SK-N-SH (cell line): ENCODE measurements around the gene ZNF324B. TPM values are rescaled to one million over a fixed set of nuclear protein-coding genes. Genes with fewer than 3 reads are reported as not detected.

Source experiments
- CTCF ChIA-PET: fragments of 300-600, 350-600 bp; formaldehyde crosslinking; extraction: SDS; loops from one replicate; lab custom pipeline; 2021; lab: Yijun Ruan, JAX
- POLR2A ChIA-PET: fragments of 350-600 bp; sonication (Branson Sonifier 250); formaldehyde crosslinking; extraction: SDS; loops from one replicate; lab custom pipeline; 2020; ENCODE audit warnings: antibody characterized with exemption, inconsistent platforms; lab: Yijun Ruan, JAX
- DNase-seq: peaks from one replicate; pipeline ENCODE4 v3.0.0; 2012
- H2AFZ ChIP-seq: fragments of 200-600 bp; sonication (generic); 2 replicates; pipeline ENCODE4 v1.8.1; 2016; ENCODE audit warnings: antibody characterized with exemption, mild to moderate bottlenecking, low read depth
- H3F3A ChIP-seq: fragments of 200-600 bp; sonication (generic); replicated peaks from 2 replicates; pipeline ENCODE3; 2016; ENCODE audit warnings: antibody characterized with exemption, mild to moderate bottlenecking; ENCODE audit not compliant: insufficient read depth
- H3K27ac ChIP-seq, 2 experiments: fragments of 200-500 bp in 1 of 2; fragments of 200-600 bp in 1 of 2; sonication (Bioruptor generic) in 1 of 2; sonication (generic), shearing (Covaris generic) in 1 of 2; 2 replicates each; pipeline versions ENCODE4 v1.5.1 to v1.6.1; 2014 to 2016; ENCODE audit warnings: low read depth in 2 of 2, inconsistent platforms in 1 of 2, low read length in 1 of 2, mild to moderate bottlenecking in 1 of 2, mixed read lengths in 1 of 2
- H3K27me3 ChIP-seq: fragments of 200-600 bp; sonication (generic), shearing (Covaris generic); 2 replicates; pipeline ENCODE4 v1.6.1; 2016; ENCODE audit warnings: mixed run types; ENCODE audit not compliant: insufficient read depth
- H3K36me3 ChIP-seq, 2 experiments: fragments of 200-500 bp in 1 of 2; fragments of 200-600 bp in 1 of 2; sonication (Bioruptor generic) in 1 of 2; sonication (generic) in 1 of 2; replicated peaks in 1 of 2; 2 replicates each; pipeline versions ENCODE3 to v1.5.1; 2014 to 2016; ENCODE audit warnings: low read length in 1 of 2, mild to moderate bottlenecking in 1 of 2; ENCODE audit not compliant: insufficient read depth in 2 of 2, control insufficient read depth in 1 of 2
- H3K4me1 ChIP-seq, 2 experiments: fragments of 200-500 bp in 1 of 2; fragments of 200-600 bp in 1 of 2; sonication (Bioruptor generic) in 1 of 2; sonication (generic), shearing (Covaris generic) in 1 of 2; 2 replicates each; pipeline versions ENCODE4 v1.5.1 to v1.6.1; 2014 to 2016; ENCODE audit warnings: low read depth in 1 of 2, low read length in 1 of 2, mixed run types in 1 of 2; ENCODE audit not compliant: insufficient read depth in 2 of 2, control insufficient read depth in 1 of 2
- H3K4me2 ChIP-seq: fragments of 200-600 bp; sonication (generic), shearing (Covaris generic); 2 replicates; pipeline ENCODE4 v1.6.1; 2017; ENCODE audit warnings: mixed run types
- H3K4me3 ChIP-seq, 2 experiments: fragments of 200-500 bp in 1 of 2; fragments of 200-600 bp in 1 of 2; sonication (Bioruptor generic) in 1 of 2; sonication (generic), shearing (Covaris generic) in 1 of 2; 2 replicates each; pipeline versions ENCODE4 v1.5.1 to v1.8.1; 2014 to 2016; ENCODE audit warnings: low read depth in 2 of 2, inconsistent platforms in 1 of 2, low read length in 1 of 2, mild to moderate bottlenecking in 1 of 2, mixed read lengths in 1 of 2, moderate library complexity in 1 of 2
- H3K79me2 ChIP-seq: fragments of 200-600 bp; sonication (generic); 2 replicates; pipeline ENCODE4 v1.8.1; 2017; ENCODE audit warnings: mild to moderate bottlenecking; ENCODE audit not compliant: insufficient read depth
- H3K9ac ChIP-seq: fragments of 200-600 bp; sonication (generic); 2 replicates; pipeline ENCODE4 v1.6.1; 2017; ENCODE audit warnings: mixed run types
- H3K9me2 ChIP-seq: fragments of 200-600 bp; sonication (generic); 2 replicates; pipeline ENCODE4 v1.6.1; 2017; ENCODE audit warnings: mixed run types
- H3K9me3 ChIP-seq: fragments of 200-600 bp; sonication (generic); 2 replicates; pipeline ENCODE4 v1.6.1; 2017; ENCODE audit warnings: mixed run types, mild to moderate bottlenecking, moderate library complexity
- H4K20me1 ChIP-seq: fragments of 200-600 bp; sonication (generic); 2 replicates; pipeline ENCODE4 v1.6.1; 2017; ENCODE audit warnings: mild to moderate bottlenecking, mixed run types; ENCODE audit not compliant: insufficient read depth
- CHD2 ChIP-seq: fragments of 150-350 bp; IDR thresholded peaks from 2 replicates; pipeline ENCODE4 v1.6.1; 2018; ENCODE audit warnings: low read length; ENCODE audit not compliant: partially characterized antibody
- EP300 ChIP-seq, 2 experiments: IDR thresholded peaks; 2 replicates each; pipeline versions ENCODE4 v1.4.0 to v1.6.1; 2012; ENCODE audit warnings: borderline replicate concordance in 1 of 2, low read depth in 1 of 2, low read length in 1 of 2
- FOXJ3 ChIP-seq: sonication (generic); formaldehyde crosslinking; IDR thresholded peaks from 2 replicates; pipeline ENCODE4 v1.5.1; 2020; ENCODE audit warnings: mild to moderate bottlenecking, missing genetic modification reagents
- FOXM1 ChIP-seq: IDR thresholded peaks from 2 replicates; pipeline ENCODE4 v1.4.0; 2012; ENCODE audit warnings: low read depth, mild to moderate bottlenecking
- GABPA ChIP-seq: IDR thresholded peaks from 2 replicates; pipeline ENCODE4 v1.4.0; 2012; ENCODE audit warnings: low read depth, mild to moderate bottlenecking
- JUND ChIP-seq: IDR thresholded peaks from 2 replicates; pipeline ENCODE4 v1.4.0; 2012
- NRF1 ChIP-seq: IDR thresholded peaks from 2 replicates; pipeline ENCODE4 v1.6.1; 2012; ENCODE audit warnings: low read depth, mild to moderate bottlenecking, low read length
- PBX3 ChIP-seq: IDR thresholded peaks from 2 replicates; pipeline ENCODE4; 2012
- RAD21 ChIP-seq: IDR thresholded peaks from 2 replicates; pipeline ENCODE4 v1.6.1; 2012; ENCODE audit warnings: mild to moderate bottlenecking, low read length
- REST ChIP-seq: IDR thresholded peaks from 2 replicates; pipeline ENCODE4 v1.6.1; 2012; ENCODE audit warnings: mild to moderate bottlenecking, low read depth, low read length, moderate library complexity
- SIN3A ChIP-seq: IDR thresholded peaks from 2 replicates; pipeline ENCODE4 v1.6.1; 2012; ENCODE audit warnings: low read depth, mild to moderate bottlenecking, low read length, moderate library complexity, borderline replicate concordance
- SMC3 ChIP-seq: IDR thresholded peaks from 2 replicates; pipeline ENCODE4 v1.6.1; 2012; ENCODE audit warnings: low read depth, low read length, improper control_type of control experiment
- TCF12 ChIP-seq: IDR thresholded peaks from 2 replicates; pipeline ENCODE4 v1.4.0; 2012
- USF2 ChIP-seq: fragments of 150-350 bp; IDR thresholded peaks from 2 replicates; pipeline ENCODE4 v1.6.1; 2017; ENCODE audit warnings: antibody characterized with exemption, low read length, low read depth, borderline replicate concordance
- WGBS: methylation state at CpG from one replicate; pipeline ENCODE4 v1.1.6; 2017; ENCODE audit warnings: low lambda C conversion rate; 5-methylcytosine and 5-hydroxymethylcytosine counted together
- polyA plus RNA-seq, 3 experiments: library from polyadenylated mRNA; depleted of rRNA; stranded (reverse); fragments of >200 nt; gene quantifications; 2 replicates each; pipeline ENCODE4 v1.2.3, GENCODE V29; 2012
- TF ChIP-seq, protein P1 (sequence below): fragments of 200-600 bp; sonication (generic); IDR thresholded peaks from 2 replicates; pipeline ENCODE4 v1.6.1; 2017; ENCODE audit warnings: antibody characterized with exemption, mild to moderate bottlenecking, moderate library complexity

ZNF324B gene
- polyA plus RNA-seq, 1 of the 3 experiments (the other 2 are of a cell fraction): 2.9 TPM

DNA sequence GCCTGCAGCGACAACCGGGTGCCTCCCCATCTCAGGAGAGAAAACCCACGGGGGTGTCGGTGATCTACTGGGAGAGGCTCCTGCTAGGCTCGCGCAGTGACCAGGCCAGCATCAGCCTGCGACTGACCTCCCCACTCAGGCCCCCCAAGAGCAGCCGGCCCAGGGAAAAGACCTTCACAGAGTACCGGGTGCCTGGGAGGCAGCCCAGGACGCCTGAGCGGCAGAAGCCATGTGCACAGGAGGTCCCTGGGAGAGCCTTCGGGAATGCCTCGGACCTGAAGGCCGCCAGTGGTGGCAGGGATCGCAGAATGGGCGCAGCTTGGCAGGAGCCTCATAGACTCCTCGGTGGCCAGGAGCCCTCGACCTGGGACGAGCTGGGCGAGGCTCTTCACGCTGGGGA lies 3.9 kb downstream of the ZNF324B start:
- Histone ChIP-seq H3K27me3 (no peaks in the 10 kb centered on the region), H3K4me2 (no peak overlapping the region), H3F3A (no peaks in the 10 kb centered on the region), H2AFZ (no peak overlapping the region), H3K36me3 (peaks cover 3 to 25% of the 10 kb centered on the region in 2 experiments), H3K4me3 (no peak overlapping the region), H3K9me2 (no peaks in the 10 kb centered on the region), H3K27ac (no peak overlapping the region), H3K4me1 (peaks cover 0 to 7% of the 10 kb centered on the region in 2 experiments; a peak in 1 of 4 replicates), H4K20me1 (no peaks in the 10 kb centered on the region), H3K9me3 (no peaks in the 10 kb centered on the region), H3K9ac (no peak overlapping the region), H3K79me2 (no peaks in the 10 kb centered on the region)
- TF ChIP-seq SMC3: no peak
- ChIA-PET CTCF (no interaction called here), POLR2A (no interaction called here)
- no peak for DNase-seq
- WGBS: 93% methylated on average over 9 of the region's 21 CpGs

DNA sequence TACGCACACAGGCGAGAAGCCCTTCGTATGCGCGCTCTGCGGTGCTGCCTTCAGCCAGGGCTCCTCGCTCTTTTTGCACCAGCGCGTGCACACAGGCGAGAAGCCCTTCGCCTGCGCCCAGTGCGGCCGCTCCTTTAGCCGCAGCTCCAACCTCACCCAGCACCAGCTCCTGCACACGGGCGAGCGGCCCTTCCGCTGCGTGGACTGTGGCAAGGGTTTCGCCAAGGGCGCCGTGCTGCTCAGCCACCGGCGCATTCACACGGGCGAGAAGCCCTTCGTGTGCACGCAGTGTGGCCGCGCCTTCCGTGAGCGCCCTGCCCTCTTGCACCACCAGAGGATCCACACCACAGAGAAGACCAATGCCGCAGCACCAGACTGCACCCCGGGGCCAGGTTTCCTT lies 4.7 kb downstream of the ZNF324B start:
- Histone ChIP-seq H3K27ac (no peak overlapping the region), H3K27me3 (no peaks in the 10 kb centered on the region), H2AFZ (no peak overlapping the region), H3K9me3 (no peaks in the 10 kb centered on the region), H3K36me3 (peaks cover 3 to 25% of the 10 kb centered on the region in 2 experiments), H3K79me2 (no peaks in the 10 kb centered on the region), H3K4me1 (peaks cover 0 to 3% of the 10 kb centered on the region in 2 experiments; a peak in 1 of 4 replicates), H3K9ac (no peak overlapping the region), H3K9me2 (no peaks in the 10 kb centered on the region), H3K4me2 (no peak overlapping the region), H3K4me3 (no peak overlapping the region), H3F3A (no peaks in the 10 kb centered on the region), H4K20me1 (no peaks in the 10 kb centered on the region)
- WGBS: 96% methylated on average over 35 of the region's 35 CpGs
- TF ChIP-seq CHD2 (no peak), JUND (no peak), NRF1 (no peak), GABPA (no peak)
- ChIA-PET POLR2A (no interaction called here), CTCF (no interaction called here)
- DNase-seq: no peak

DNA sequence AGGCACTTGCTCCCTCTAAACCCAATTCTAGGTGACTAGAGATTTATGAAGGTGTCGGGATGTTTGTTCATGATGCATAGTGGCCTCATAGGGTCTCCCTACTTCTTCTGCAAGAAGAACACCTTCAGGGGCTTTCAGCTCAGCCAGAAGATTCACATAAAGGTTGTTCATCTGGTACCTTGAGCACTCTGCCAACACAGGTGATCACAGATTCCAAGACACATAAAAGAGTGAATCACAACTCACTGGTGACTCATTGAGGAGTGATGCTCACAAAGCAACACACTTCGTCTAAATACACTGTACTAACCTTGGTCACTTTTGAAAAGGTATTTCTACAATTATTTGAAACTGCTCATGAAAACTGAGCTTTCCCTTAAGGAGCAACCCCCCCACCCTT lies 8.6 kb downstream of the ZNF324B start:
- no peak for DNase-seq
- no peak overlapping the region for H2AFZ ChIP-seq
- H3K4me2 ChIP-seq: no peak overlapping the region
- no peak overlapping the region for H3K9ac ChIP-seq
- H3K4me1 ChIP-seq: no peaks in the 10 kb centered on the region
- H3K9me3 ChIP-seq: no peaks in the 10 kb centered on the region
- H3K27ac ChIP-seq: no peak overlapping the region
- H3K4me3 ChIP-seq: no peak overlapping the region
- H4K20me1 ChIP-seq: no peaks in the 10 kb centered on the region
- peaks cover 3 to 11% of the 10 kb centered on the region in 2 experiments for H3K36me3 ChIP-seq
- ChIA-PET POLR2A (interaction anchor here (1.0 kb wide), 1 partner anchor 16 kb away, joined by 4 read pairs; the partner anchor contains the start of gene ZNF446), CTCF (no interaction called here)
- no peaks in the 10 kb centered on the region for H3K27me3 ChIP-seq
- no peaks in the 10 kb centered on the region for H3K9me2 ChIP-seq
- no peaks in the 10 kb centered on the region for H3F3A ChIP-seq
- WGBS: 64% methylated on average over 2 of the region's 2 CpGs
- 0 out of 2 replicates have a peak, but pooled peaks cover 3% of the 10 kb centered on the region for H3K79me2 ChIP-seq
- TF ChIP-seq REST (no peak), SMC3 (no peak), GABPA (no peak), TCF12 (no peak), RAD21 (no peak), FOXJ3 (no peak), FOXM1 (no peak), EP300 (IDR thresholded peaks at IDR 0.05; ENCODE audit: borderline replicate concordance in 1 of 2, low read depth in 1 of 2, low read length in 1 of 2) (no peak), SIN3A (no peak), USF2 (no peak), PBX3 (no peak)
- TF ChIP-seq, protein P1, sequence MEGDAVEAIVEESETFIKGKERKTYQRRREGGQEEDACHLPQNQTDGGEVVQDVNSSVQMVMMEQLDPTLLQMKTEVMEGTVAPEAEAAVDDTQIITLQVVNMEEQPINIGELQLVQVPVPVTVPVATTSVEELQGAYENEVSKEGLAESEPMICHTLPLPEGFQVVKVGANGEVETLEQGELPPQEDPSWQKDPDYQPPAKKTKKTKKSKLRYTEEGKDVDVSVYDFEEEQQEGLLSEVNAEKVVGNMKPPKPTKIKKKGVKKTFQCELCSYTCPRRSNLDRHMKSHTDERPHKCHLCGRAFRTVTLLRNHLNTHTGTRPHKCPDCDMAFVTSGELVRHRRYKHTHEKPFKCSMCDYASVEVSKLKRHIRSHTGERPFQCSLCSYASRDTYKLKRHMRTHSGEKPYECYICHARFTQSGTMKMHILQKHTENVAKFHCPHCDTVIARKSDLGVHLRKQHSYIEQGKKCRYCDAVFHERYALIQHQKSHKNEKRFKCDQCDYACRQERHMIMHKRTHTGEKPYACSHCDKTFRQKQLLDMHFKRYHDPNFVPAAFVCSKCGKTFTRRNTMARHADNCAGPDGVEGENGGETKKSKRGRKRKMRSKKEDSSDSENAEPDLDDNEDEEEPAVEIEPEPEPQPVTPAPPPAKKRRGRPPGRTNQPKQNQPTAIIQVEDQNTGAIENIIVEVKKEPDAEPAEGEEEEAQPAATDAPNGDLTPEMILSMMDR: no peak
